Skeletal muscle satellite cell (primary cell): Measurements from ENCODE around the gene C3.

ENCODE experiments used
- H3K27me3 ChIP-seq: 2 replicates; pipeline ENCODE4 v1.7.0; 2013; ENCODE audit warnings: low read length; ENCODE audit not compliant: control insufficient read depth, insufficient read depth
- H3K36me3 ChIP-seq: 2 replicates; pipeline ENCODE4 v1.7.0; 2013; ENCODE audit warnings: mild to moderate bottlenecking, control low read depth, low read length; ENCODE audit not compliant: insufficient read depth
- H3K4me1 ChIP-seq: 2 replicates; pipeline ENCODE4 v1.7.0; 2013; ENCODE audit warnings: low read length; ENCODE audit not compliant: control insufficient read depth, insufficient read depth
- H3K4me2 ChIP-seq: 2 replicates; pipeline ENCODE4 v1.7.0; 2013; ENCODE audit warnings: mild to moderate bottlenecking, low read length
- H3K4me3 ChIP-seq: 2 replicates; pipeline ENCODE4 v1.7.0; 2013; ENCODE audit warnings: low read length
- H3K9ac ChIP-seq: 2 replicates; pipeline ENCODE4 v1.7.0; 2013; ENCODE audit warnings: mild to moderate bottlenecking, low read depth, low read length, moderate library complexity
- H3K9me3 ChIP-seq: replicated peaks from 2 replicates; pipeline ENCODE4 v1.7.0; 2013; ENCODE audit warnings: mild to moderate bottlenecking, control low read depth, low read length

Gene C3

GRCh38 chr19:6743066-6743465 lies 22.6 kb upstream of the C3 start:
- Histone ChIP-seq H3K9ac (no peak overlapping the region), H3K9me3 (no peaks in the 10 kb centered on the region), H3K4me2 (no peak overlapping the region), H3K36me3 (peaks cover 42% of the 10 kb centered on the region), H3K4me3 (no peak overlapping the region), H3K4me1 (peaks cover 41% of the 10 kb centered on the region), H3K27me3 (no peaks in the 10 kb centered on the region)

GRCh38 chr19:6740589-6741343 lies 20.3 kb upstream of the C3 start:
- Histone ChIP-seq H3K9ac (peak overlapping the region; percentile 85), H3K4me2 (peak overlapping the region; percentile 89), H3K4me1 (peaks cover 50% of the 10 kb centered on the region), H3K27me3 (no peaks in the 10 kb centered on the region), H3K9me3 (no peaks in the 10 kb centered on the region), H3K36me3 (peaks cover 20% of the 10 kb centered on the region), H3K4me3 (peak overlapping the region; percentile 88)

GRCh38 chr19:6739883-6740588 lies 19.6 kb upstream of the C3 start:
- H3K4me2 ChIP-seq = peak overlapping the region; percentile 89
- peak overlapping the region; percentile 88 for H3K4me3 ChIP-seq
- H3K4me1 ChIP-seq = peaks cover 49% of the 10 kb centered on the region

GRCh38 chr19:6739390-6739882 lies 19.0 kb upstream of the C3 start, which contains the start of gene TRIP10:
TRIP10 (plus strand) TSS chr19:6739680; CDS start chr19:6739762, 82 bp downstream.
- Histone ChIP-seq H3K36me3 (peaks cover 17% of the 10 kb centered on the region), H3K9me3 (no peaks in the 10 kb centered on the region), H3K4me3 (peak within 1 kb of the TSS; percentile 88), H3K4me1 (peaks cover 43% of the 10 kb centered on the region), H3K27me3 (no peaks in the 10 kb centered on the region), H3K9ac (peak within 1 kb of the TSS; percentile 85), H3K4me2 (peak within 1 kb of the TSS; percentile 89)

More at GRCh38 chr19:6739883-6740588, 19.6 kb upstream of the C3 start:
- H3K36me3 ChIP-seq = peaks cover 17% of the 10 kb centered on the region
- no peaks in the 10 kb centered on the region for H3K27me3 ChIP-seq
- no peaks in the 10 kb centered on the region for H3K9me3 ChIP-seq
- peak overlapping the region; percentile 85 for H3K9ac ChIP-seq

GRCh38 chr19:6738787-6739389 lies 18.4 kb upstream of the C3 start:
- peak overlapping the region; percentile 69 for H3K9ac ChIP-seq
- peak overlapping the region; percentile 80 for H3K4me2 ChIP-seq
- no peaks in the 10 kb centered on the region for H3K9me3 ChIP-seq
- H3K27me3 ChIP-seq = no peaks in the 10 kb centered on the region
- H3K36me3 ChIP-seq = peaks cover 11% of the 10 kb centered on the region
- H3K4me3 ChIP-seq = peak overlapping the region; percentile 61
- peaks cover 37% of the 10 kb centered on the region for H3K4me1 ChIP-seq

GRCh38 chr19:6737873-6738786 lies 17.7 kb upstream of the C3 start:
- Histone ChIP-seq H3K36me3 (peaks cover 9% of the 10 kb centered on the region), H3K4me2 (peak overlapping the region; percentile 80), H3K4me1 (peaks cover 33% of the 10 kb centered on the region), H3K9ac (peak overlapping the region; percentile 69), H3K4me3 (peak overlapping the region; percentile 61), H3K9me3 (no peaks in the 10 kb centered on the region), H3K27me3 (no peaks in the 10 kb centered on the region)

- H3K36me3 ChIP-seq = peaks cover 11% of the 10 kb centered on the region
- no peaks in the 10 kb centered on the region for H3K9me3 ChIP-seq
- peak within 1 kb of the TSS; percentile 92 for H3K9ac ChIP-seq
- H3K4me1 ChIP-seq = peaks cover 33% of the 10 kb centered on the region
- H3K4me2 ChIP-seq = peak within 1 kb of the TSS; percentile 94
- H3K27me3 ChIP-seq = no peaks in the 10 kb centered on the region
- peak within 1 kb of the TSS; percentile 81 for H3K4me3 ChIP-seq
Observed at GRCh38 chr19:6737284-6737872, 16.9 kb upstream of the C3 start, which contains the start of gene GPR108. GPR108 (minus strand) TSS chr19:6737580; CDS start chr19:6737576, 4 bp downstream.

- Histone ChIP-seq H3K9me3 (no peaks in the 10 kb centered on the region), H3K4me3 (peak overlapping the region; percentile 81), H3K27me3 (no peaks in the 10 kb centered on the region), H3K36me3 (peaks cover 16% of the 10 kb centered on the region), H3K4me1 (peaks cover 33% of the 10 kb centered on the region), H3K4me2 (peak overlapping the region; percentile 94), H3K9ac (peak overlapping the region; percentile 92)
Observed at GRCh38 chr19:6736917-6737283, 16.4 kb upstream of the C3 start.

- peak overlapping the region; percentile 81 for H3K4me3 ChIP-seq
- H3K27me3 ChIP-seq = no peaks in the 10 kb centered on the region
- H3K36me3 ChIP-seq = peaks cover 19% of the 10 kb centered on the region
- no peaks in the 10 kb centered on the region for H3K9me3 ChIP-seq
- peaks cover 30% of the 10 kb centered on the region for H3K4me1 ChIP-seq
- H3K9ac ChIP-seq = peak overlapping the region; percentile 92
- H3K4me2 ChIP-seq = peak overlapping the region; percentile 94
Observed at GRCh38 chr19:6736169-6736916, 15.9 kb upstream of the C3 start.
